Breast epithelium (tissue), 3 donors: ENCODE measurements around the gene TMF1. TPM values are rescaled to one million over a fixed set of nuclear protein-coding genes. Genes with fewer than 3 reads are reported as not detected.

Experiments used
- total RNA-seq, 3 donors: library from RNA; depleted of rRNA; stranded (reverse); fragments of >200 nt; gene quantifications; one replicate each; pipeline ENCODE4 v1.1.0, GENCODE V29; 2016

The TMF1 gene
- total RNA-seq, 3 donors from 2014 or later = 33.4 to 61.5 (median 50.1) TPM

Other genes starting within 250 kb of the TMF1 start
- not detected for gene TAFA4, start 119.8 kb downstream of the TMF1 start, total RNA-seq
- 10 to 100 TPM; 34.2 to 71.7 (median 58.0) TPM for gene EOGT, start 38.6 kb downstream of the TMF1 start, total RNA-seq
- gene UBA3, start 28.0 kb upstream of the TMF1 start, total RNA-seq = 10 to 100 TPM; 49.4 to 88.4 (median 69.2) TPM
- gene ARL6IP5, start 32.6 kb upstream of the TMF1 start, total RNA-seq = 100 to 1,000 TPM; 123 to 210 (median 174) TPM
- gene LMOD3, start 70.3 kb upstream of the TMF1 start, total RNA-seq = not detected